Measurements from ENCODE around the gene GRID1.

Gene GRID1

GRCh38 chr10:86262688-86263181 is 103.9 kb downstream of the GRID1 start:
- no peak for DNase-seq

GRCh38 chr10:86261941-86262687 is 104.5 kb downstream of the GRID1 start:
- no peak for DNase-seq

- DNase-seq: no peak
Observed at GRCh38 chr10:86261470-86261869, 105.1 kb downstream of the GRID1 start.

- DNase-seq: no peak
Observed at GRCh38 chr10:86260564-86260963, 106.0 kb downstream of the GRID1 start.

- DNase-seq: no peak
Observed at GRCh38 chr10:86259901-86260562, 106.6 kb downstream of the GRID1 start.

GRCh38 chr10:86258941-86259340 is 107.7 kb downstream of the GRID1 start:
- no peak for DNase-seq

GRCh38 chr10:86258499-86258898 is 108.1 kb downstream of the GRID1 start:
- no peak for DNase-seq

- no peak for DNase-seq
Observed at GRCh38 chr10:86257683-86258082, 108.9 kb downstream of the GRID1 start.

GRCh38 chr10:86256690-86257315 is 109.8 kb downstream of the GRID1 start:
- DNase-seq: no peak

- DNase-seq: no peak
Observed at GRCh38 chr10:86255405-86256251, 111.0 kb downstream of the GRID1 start.

GRCh38 chr10:86254526-86255174 is 111.9 kb downstream of the GRID1 start:
- DNase-seq: no peak

GRCh38 chr10:86254081-86254480 is 112.5 kb downstream of the GRID1 start:
- no peak for DNase-seq

- DNase-seq: no peak
Observed at GRCh38 chr10:86253091-86254072, 113.2 kb downstream of the GRID1 start.

GRCh38 chr10:86252556-86252955 is 114.0 kb downstream of the GRID1 start:
- no peak for DNase-seq

GRCh38 chr10:86252079-86252478 is 114.5 kb downstream of the GRID1 start:
- DNase-seq: no peak

GRCh38 chr10:86251426-86251825 is 115.2 kb downstream of the GRID1 start:
- DNase-seq: no peak

- no peak for DNase-seq
Observed at GRCh38 chr10:86250399-86250798, 116.2 kb downstream of the GRID1 start.

GRCh38 chr10:86249794-86250193 is 116.8 kb downstream of the GRID1 start:
- no peak for DNase-seq

- no peak for DNase-seq
Observed at GRCh38 chr10:86248062-86248461, 118.5 kb downstream of the GRID1 start.

- no peak for DNase-seq
Observed at GRCh38 chr10:86247588-86247987, 119.0 kb downstream of the GRID1 start.

GRCh38 chr10:86247073-86247472 is 119.5 kb downstream of the GRID1 start:
- no peak for DNase-seq
